Panc1 (cell line): ENCODE data around the gene EAF2. TPM values are rescaled to one million over a fixed set of nuclear protein-coding genes. Genes with fewer than 3 reads are reported as not detected.

Source experiments
- ATAC-seq: fragments of 200-7000 bp; cut with Tn5 transposase; 2 replicates; pipeline ENCODE4 v1.9.1; 2020; ENCODE audit warnings: mild to moderate bottlenecking, moderate library complexity
- BruUV-seq: library from RNA; stranded (reverse); fragments of 400-500 nt; replicated peaks from 2 replicates; lab custom pipeline; 2021; lab: Mats Ljungman, UMichigan
- CTCF ChIA-PET: fragments of 300-600 bp; sonication (Branson Sonifier 250); formaldehyde crosslinking; loops from one replicate; lab custom pipeline; 2022; ENCODE audit warnings: antibody characterized with exemption; lab: Charles Lee
- POLR2A ChIA-PET: fragments of 300-600 bp; sonication (Branson Sonifier 250); formaldehyde crosslinking; loops from one replicate; lab custom pipeline; 2022; ENCODE audit warnings: antibody characterized with exemption; lab: Charles Lee
- DNase-seq: peaks from one replicate; pipeline ENCODE4 v3.0.0-alpha.2; 2010; ENCODE audit warnings: low read depth, low spot score
- H3K27ac ChIP-seq: 2 replicates; pipeline ENCODE4 v1.5.1; 2011; ENCODE audit warnings: mild to moderate bottlenecking, low read length, inconsistent platforms
- H3K27me3 ChIP-seq: fragments of 200-500 bp; sonication (Bioruptor generic); 2 replicates; pipeline ENCODE4 v1.6.0; 2014; ENCODE audit warnings: low read length, inconsistent platforms; ENCODE audit not compliant: control insufficient read depth, insufficient read depth
- H3K36me3 ChIP-seq: fragments of 200-500 bp; sonication (Bioruptor generic); 2 replicates; pipeline ENCODE4 v1.5.1; 2014; ENCODE audit warnings: inconsistent platforms, mild to moderate bottlenecking, low read length, moderate library complexity; ENCODE audit not compliant: control insufficient read depth, insufficient read depth
- H3K4me1 ChIP-seq: 2 replicates; pipeline ENCODE4 v1.5.1; 2011; ENCODE audit warnings: inconsistent platforms, mild to moderate bottlenecking, low read length, moderate library complexity; ENCODE audit not compliant: control insufficient read depth, insufficient read depth
- H3K4me3 ChIP-seq, 2 experiments: 2 replicates each; pipeline ENCODE4 v1.5.1; 2011 to 2012; ENCODE audit warnings: low read depth in 2 of 2, low read length in 2 of 2, mild to moderate bottlenecking in 2 of 2, inconsistent platforms in 1 of 2, moderate library complexity in 1 of 2
- H3K9me3 ChIP-seq: fragments of 200-500 bp; sonication (Bioruptor generic); 2 replicates; pipeline ENCODE4 v1.5.1; 2014; ENCODE audit warnings: low read depth, mild to moderate bottlenecking, inconsistent platforms, low read length, moderate library complexity; ENCODE audit not compliant: control insufficient read depth, insufficient read depth
- POLR2AphosphoS5 ChIP-seq: IDR thresholded peaks from 2 replicates; pipeline ENCODE4 v1.6.1; 2012; ENCODE audit warnings: mild to moderate bottlenecking, low read depth, low read length, moderate library complexity
- SIN3A ChIP-seq: IDR thresholded peaks from 2 replicates; pipeline ENCODE4 v1.6.1; 2012; ENCODE audit warnings: low read depth, mild to moderate bottlenecking, low read length, moderate library complexity, borderline replicate concordance; ENCODE audit not compliant: insufficient read depth
- TCF7L2 ChIP-seq: IDR thresholded peaks from 2 replicates; pipeline ENCODE4 v1.6.1; 2011; ENCODE audit warnings: mild to moderate bottlenecking, low read depth, low read length, inconsistent platforms
- in situ Hi-C: cut with HindIII; loops from 2 replicates; pipeline ENCODE4 v1.10.0; 2016; ENCODE audit warnings: low sequenced_read_pairs, low pct_unique_long_range_greater_than_20kb
- intact Hi-C: fragments of 100-400 bp; cut with micrococcal nuclease; formaldehyde crosslinking; loops from one replicate; pipeline ENCODE4 v1.10.0; 2022; ENCODE audit not compliant: unreplicated experiment
- total RNA-seq: library from RNA; stranded (reverse); gene quantifications from one replicate; pipeline ENCODE4 v1.2.1, GENCODE V29; 2021; ENCODE audit not compliant: unreplicated experiment
- TF ChIP-seq, protein P1 (sequence below), 2 experiments: IDR thresholded peaks; 2 replicates each; pipeline ENCODE4 v1.6.1; 2011 to 2012; ENCODE audit warnings: low read depth in 2 of 2, control low read depth in 1 of 2, low read length in 1 of 2, mild to moderate bottlenecking in 1 of 2, moderate library complexity in 1 of 2; ENCODE audit not compliant: insufficient read depth in 1 of 2
- TF ChIP-seq, protein P2 (sequence below): fragments of 450-650 bp; IDR thresholded peaks from 2 replicates; pipeline ENCODE4 v1.5.1; 2017; ENCODE audit warnings: mild to moderate bottlenecking

Gene EAF2
- total RNA-seq, 1 experiment from 2014 or later = 5.3 TPM

DNA sequence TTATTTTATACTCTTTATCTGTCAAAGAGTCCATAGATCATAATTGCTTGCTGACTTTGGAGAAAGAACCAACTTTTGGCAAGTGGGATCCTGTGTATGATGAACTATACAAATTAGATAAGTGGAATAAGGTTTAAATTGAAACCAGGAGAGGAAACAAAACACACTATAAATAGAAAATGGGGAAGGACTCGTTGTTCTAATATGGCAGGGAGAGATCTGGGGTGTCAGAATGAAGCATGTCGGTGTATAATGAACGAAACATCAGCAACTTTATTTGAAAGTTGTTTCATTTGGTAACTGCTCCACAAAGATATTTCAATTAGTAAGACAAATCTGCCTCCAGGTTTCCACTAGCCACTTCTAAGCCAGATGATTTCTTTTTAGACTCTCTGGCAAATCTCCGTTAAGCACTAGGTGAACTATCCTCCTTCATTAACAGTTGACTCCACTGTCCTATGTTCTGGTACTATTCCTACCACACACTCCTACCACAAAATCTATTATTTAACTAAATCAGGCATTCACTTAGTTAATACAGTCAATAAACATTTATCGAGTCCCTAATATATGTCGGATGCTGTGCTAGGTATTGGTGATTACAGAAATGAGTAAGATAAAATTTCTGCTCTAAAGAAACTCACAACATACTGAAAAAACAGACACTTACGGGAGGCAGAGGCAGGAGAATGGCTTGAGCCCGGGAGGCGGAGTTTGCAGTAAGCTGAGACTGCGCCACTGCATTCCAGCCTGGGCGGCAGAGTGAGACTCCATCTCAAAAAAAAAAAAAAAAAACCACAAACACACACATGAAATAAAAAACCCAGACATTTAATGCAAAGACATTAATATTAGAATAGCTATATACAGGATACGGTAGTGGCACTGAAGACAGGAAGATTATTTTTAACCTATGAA is 79.3 kb downstream of the EAF2 start:
- Histone ChIP-seq H3K27me3 (no peaks in the 10 kb centered on the region), H3K4me1 (no peaks in the 10 kb centered on the region), H3K36me3 (no peaks in the 10 kb centered on the region), H3K9me3 (no peaks in the 10 kb centered on the region), H3K4me3 (no peak overlapping the region), H3K27ac (no peak overlapping the region)
- DNase-seq (no peak), ATAC-seq (no peak)
- POLR2A ChIA-PET = no interaction called here
- intact Hi-C loops = no loop called here
- TF ChIP-seq, protein P1, sequence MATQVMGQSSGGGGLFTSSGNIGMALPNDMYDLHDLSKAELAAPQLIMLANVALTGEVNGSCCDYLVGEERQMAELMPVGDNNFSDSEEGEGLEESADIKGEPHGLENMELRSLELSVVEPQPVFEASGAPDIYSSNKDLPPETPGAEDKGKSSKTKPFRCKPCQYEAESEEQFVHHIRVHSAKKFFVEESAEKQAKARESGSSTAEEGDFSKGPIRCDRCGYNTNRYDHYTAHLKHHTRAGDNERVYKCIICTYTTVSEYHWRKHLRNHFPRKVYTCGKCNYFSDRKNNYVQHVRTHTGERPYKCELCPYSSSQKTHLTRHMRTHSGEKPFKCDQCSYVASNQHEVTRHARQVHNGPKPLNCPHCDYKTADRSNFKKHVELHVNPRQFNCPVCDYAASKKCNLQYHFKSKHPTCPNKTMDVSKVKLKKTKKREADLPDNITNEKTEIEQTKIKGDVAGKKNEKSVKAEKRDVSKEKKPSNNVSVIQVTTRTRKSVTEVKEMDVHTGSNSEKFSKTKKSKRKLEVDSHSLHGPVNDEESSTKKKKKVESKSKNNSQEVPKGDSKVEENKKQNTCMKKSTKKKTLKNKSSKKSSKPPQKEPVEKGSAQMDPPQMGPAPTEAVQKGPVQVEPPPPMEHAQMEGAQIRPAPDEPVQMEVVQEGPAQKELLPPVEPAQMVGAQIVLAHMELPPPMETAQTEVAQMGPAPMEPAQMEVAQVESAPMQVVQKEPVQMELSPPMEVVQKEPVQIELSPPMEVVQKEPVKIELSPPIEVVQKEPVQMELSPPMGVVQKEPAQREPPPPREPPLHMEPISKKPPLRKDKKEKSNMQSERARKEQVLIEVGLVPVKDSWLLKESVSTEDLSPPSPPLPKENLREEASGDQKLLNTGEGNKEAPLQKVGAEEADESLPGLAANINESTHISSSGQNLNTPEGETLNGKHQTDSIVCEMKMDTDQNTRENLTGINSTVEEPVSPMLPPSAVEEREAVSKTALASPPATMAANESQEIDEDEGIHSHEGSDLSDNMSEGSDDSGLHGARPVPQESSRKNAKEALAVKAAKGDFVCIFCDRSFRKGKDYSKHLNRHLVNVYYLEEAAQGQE (IDR thresholded peaks at IDR 0.05; ENCODE audit: insufficient read depth in 1 of 2, low read depth in 2 of 2, low read length in 1 of 2) = no peak
- TF ChIP-seq, protein P2, sequence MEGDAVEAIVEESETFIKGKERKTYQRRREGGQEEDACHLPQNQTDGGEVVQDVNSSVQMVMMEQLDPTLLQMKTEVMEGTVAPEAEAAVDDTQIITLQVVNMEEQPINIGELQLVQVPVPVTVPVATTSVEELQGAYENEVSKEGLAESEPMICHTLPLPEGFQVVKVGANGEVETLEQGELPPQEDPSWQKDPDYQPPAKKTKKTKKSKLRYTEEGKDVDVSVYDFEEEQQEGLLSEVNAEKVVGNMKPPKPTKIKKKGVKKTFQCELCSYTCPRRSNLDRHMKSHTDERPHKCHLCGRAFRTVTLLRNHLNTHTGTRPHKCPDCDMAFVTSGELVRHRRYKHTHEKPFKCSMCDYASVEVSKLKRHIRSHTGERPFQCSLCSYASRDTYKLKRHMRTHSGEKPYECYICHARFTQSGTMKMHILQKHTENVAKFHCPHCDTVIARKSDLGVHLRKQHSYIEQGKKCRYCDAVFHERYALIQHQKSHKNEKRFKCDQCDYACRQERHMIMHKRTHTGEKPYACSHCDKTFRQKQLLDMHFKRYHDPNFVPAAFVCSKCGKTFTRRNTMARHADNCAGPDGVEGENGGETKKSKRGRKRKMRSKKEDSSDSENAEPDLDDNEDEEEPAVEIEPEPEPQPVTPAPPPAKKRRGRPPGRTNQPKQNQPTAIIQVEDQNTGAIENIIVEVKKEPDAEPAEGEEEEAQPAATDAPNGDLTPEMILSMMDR = no peak
- TF ChIP-seq TCF7L2 (no peak), POLR2AphosphoS5 (no peak), SIN3A (no peak)
- no TSS peak for BruUV-seq
- CTCF ChIA-PET = no interaction called here
- in situ Hi-C loops = no loop called here

DNA sequence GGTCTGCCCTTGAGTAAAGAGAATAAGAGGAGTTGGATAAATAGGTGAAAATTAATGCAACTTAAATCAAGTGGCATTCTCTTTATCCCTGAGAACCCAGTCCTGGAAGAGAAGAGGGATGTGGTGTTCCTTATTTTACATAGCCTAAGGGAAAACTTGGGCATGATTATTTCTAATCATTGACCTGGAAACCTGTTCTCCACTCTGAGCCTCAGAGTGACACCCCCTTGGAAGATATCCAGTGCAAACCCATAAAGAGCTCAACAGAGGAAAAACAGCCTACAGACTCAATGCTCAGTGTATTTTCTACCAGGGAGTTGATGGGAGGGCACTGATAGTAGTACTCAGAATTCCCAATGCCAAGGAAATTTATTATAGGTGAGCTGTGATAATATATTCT is 81.2 kb downstream of the EAF2 start:
- Histone ChIP-seq H3K36me3 (no peaks in the 10 kb centered on the region), H3K27ac (no peak overlapping the region), H3K4me1 (no peaks in the 10 kb centered on the region), H3K4me3 (no peak overlapping the region), H3K9me3 (no peaks in the 10 kb centered on the region), H3K27me3 (no peaks in the 10 kb centered on the region)
- ATAC-seq = no peak
- CTCF ChIA-PET = no interaction called here
- intact Hi-C loops (no loop called here), in situ Hi-C loops (no loop called here)
- DNase-seq = no peak
- BruUV-seq = no TSS peak
- POLR2A ChIA-PET = no interaction called here
- TF ChIP-seq TCF7L2 = no peak
- TF ChIP-seq, protein P2 = no peak
- TF ChIP-seq POLR2AphosphoS5 = no peak
- no peak for TF ChIP-seq SIN3A
- TF ChIP-seq, protein P1 (IDR thresholded peaks at IDR 0.05; ENCODE audit: insufficient read depth in 1 of 2, low read depth in 2 of 2, low read length in 1 of 2) = no peak
